HEK293 (cell line): ENCODE measurements around the gene COL6A2.

ENCODE experiments used
- CTCF ChIA-PET: fragments of 350-600 bp; formaldehyde crosslinking; extraction: SDS; loops from one replicate; lab custom pipeline; 2021; ENCODE audit warnings: antibody characterized with exemption; lab: Yijun Ruan, JAX
- POLR2A ChIA-PET: fragments of 300-600 bp; formaldehyde crosslinking; extraction: SDS; loops from one replicate; lab custom pipeline; 2020; ENCODE audit warnings: antibody characterized with exemption, inconsistent platforms; lab: Yijun Ruan, JAX
- H3K27ac ChIP-seq: fragments of 200-500 bp; sonication (Bioruptor generic); 2 replicates; pipeline ENCODE4 v1.5.1; 2014; ENCODE audit warnings: low read depth, low read length, control low read depth, inconsistent platforms; ENCODE audit errors: extremely low read depth
- H3K36me3 ChIP-seq, 2 experiments: fragments of 200-500 bp in 1 of 2; sonication (Bioruptor generic) in 1 of 2; 1 replicate in 1 of 2; 2 replicates in 1 of 2; pipeline ENCODE4 v1.5.1; 2014 to 2017; ENCODE audit warnings: inconsistent platforms in 2 of 2, low read length in 2 of 2; ENCODE audit not compliant: control insufficient read depth in 2 of 2, insufficient read depth in 1 of 2
- H3K4me1 ChIP-seq: fragments of 200-500 bp; sonication (Bioruptor generic); 2 replicates; pipeline ENCODE4 v1.5.1; 2014; ENCODE audit warnings: mild to moderate bottlenecking, low read length, inconsistent platforms; ENCODE audit not compliant: control insufficient read depth, insufficient read depth
- H3K4me3 ChIP-seq: 2 replicates; pipeline ENCODE4 v1.5.1; 2011; ENCODE audit warnings: low read depth, mild to moderate bottlenecking, control low read depth, low read length, moderate library complexity
- H3K9me3 ChIP-seq: fragments of 200-500 bp; sonication (Bioruptor generic); 2 replicates; pipeline ENCODE4 v1.5.1; 2014; ENCODE audit warnings: low read depth, low read length, inconsistent platforms; ENCODE audit not compliant: control insufficient read depth, insufficient read depth
- EGR2 ChIP-seq: fragments of 450-650 bp; formaldehyde crosslinking; IDR thresholded peaks from 2 replicates; pipeline ENCODE4 v1.5.1; 2016; ENCODE audit warnings: low read depth, missing biosample characterization, missing genetic modification characterization
- KLF1 ChIP-seq: fragments of 450-650 bp; formaldehyde crosslinking; IDR thresholded peaks from 2 replicates; pipeline ENCODE4 v1.5.1; 2016; ENCODE audit warnings: missing biosample characterization, missing genetic modification characterization
- KLF8 ChIP-seq: fragments of 450-650 bp; formaldehyde crosslinking; IDR thresholded peaks from 2 replicates; pipeline ENCODE4 v1.5.1; 2016; ENCODE audit warnings: missing biosample characterization, missing genetic modification characterization
- SP2 ChIP-seq: fragments of 450-650 bp; formaldehyde crosslinking; IDR thresholded peaks from 2 replicates; pipeline ENCODE4 v1.5.1; 2016; ENCODE audit warnings: missing biosample characterization, missing genetic modification characterization
- YY2 ChIP-seq: fragments of 450-650 bp; formaldehyde crosslinking; IDR thresholded peaks from 2 replicates; pipeline ENCODE4 v1.5.1; 2016; ENCODE audit warnings: missing biosample characterization, missing genetic modification characterization
- ZBTB21 ChIP-seq: fragments of 450-650 bp; formaldehyde crosslinking; IDR thresholded peaks from 2 replicates; pipeline ENCODE4 v1.5.1; 2017; ENCODE audit warnings: missing biosample characterization, missing genetic modification characterization
- ZBTB7A ChIP-seq: fragments of 450-650 bp; formaldehyde crosslinking; IDR thresholded peaks from 2 replicates; pipeline ENCODE4 v1.5.1; 2016; ENCODE audit warnings: low read depth, missing biosample characterization, missing genetic modification characterization
- ZFHX2 ChIP-seq: fragments of 450-650 bp; formaldehyde crosslinking; conservative IDR thresholded peaks from 2 replicates; pipeline ENCODE4 v1.5.1; 2016; ENCODE audit warnings: missing biosample characterization, missing genetic modification characterization
- ZIC2 ChIP-seq: fragments of 450-650 bp; formaldehyde crosslinking; IDR thresholded peaks from 2 replicates; pipeline ENCODE4 v1.5.1; 2016; ENCODE audit warnings: missing biosample characterization, missing genetic modification characterization
- ZNF629 ChIP-seq: fragments of 450-650 bp; formaldehyde crosslinking; IDR thresholded peaks from 2 replicates; pipeline ENCODE4 v1.5.1; 2017; ENCODE audit warnings: missing biosample characterization, missing genetic modification characterization
- ZNF785 ChIP-seq: fragments of 450-650 bp; formaldehyde crosslinking; IDR thresholded peaks from 2 replicates; pipeline ENCODE4 v1.5.1; 2016; ENCODE audit warnings: missing biosample characterization, missing genetic modification characterization
- ZNF792 ChIP-seq: fragments of 450-650 bp; formaldehyde crosslinking; IDR thresholded peaks from 2 replicates; pipeline ENCODE4 v1.5.1; 2016; ENCODE audit warnings: missing biosample characterization, missing genetic modification characterization
- TF ChIP-seq, protein P1 (sequence below): fragments of 450-650 bp; formaldehyde crosslinking; IDR thresholded peaks from 2 replicates; pipeline ENCODE4 v1.5.1; 2017; ENCODE audit warnings: missing biosample characterization, missing genetic modification characterization
- TF ChIP-seq, protein P2 (sequence below): fragments of 450-650 bp; formaldehyde crosslinking; IDR thresholded peaks from 2 replicates; pipeline ENCODE4 v1.5.1; 2016; ENCODE audit warnings: missing biosample characterization, missing genetic modification characterization
- TF ChIP-seq, protein P3 (sequence below): fragments of 450-650 bp; formaldehyde crosslinking; IDR thresholded peaks from 2 replicates; pipeline ENCODE4 v1.5.1; 2016; ENCODE audit warnings: missing biosample characterization, missing genetic modification characterization

The COL6A2 gene

DNA sequence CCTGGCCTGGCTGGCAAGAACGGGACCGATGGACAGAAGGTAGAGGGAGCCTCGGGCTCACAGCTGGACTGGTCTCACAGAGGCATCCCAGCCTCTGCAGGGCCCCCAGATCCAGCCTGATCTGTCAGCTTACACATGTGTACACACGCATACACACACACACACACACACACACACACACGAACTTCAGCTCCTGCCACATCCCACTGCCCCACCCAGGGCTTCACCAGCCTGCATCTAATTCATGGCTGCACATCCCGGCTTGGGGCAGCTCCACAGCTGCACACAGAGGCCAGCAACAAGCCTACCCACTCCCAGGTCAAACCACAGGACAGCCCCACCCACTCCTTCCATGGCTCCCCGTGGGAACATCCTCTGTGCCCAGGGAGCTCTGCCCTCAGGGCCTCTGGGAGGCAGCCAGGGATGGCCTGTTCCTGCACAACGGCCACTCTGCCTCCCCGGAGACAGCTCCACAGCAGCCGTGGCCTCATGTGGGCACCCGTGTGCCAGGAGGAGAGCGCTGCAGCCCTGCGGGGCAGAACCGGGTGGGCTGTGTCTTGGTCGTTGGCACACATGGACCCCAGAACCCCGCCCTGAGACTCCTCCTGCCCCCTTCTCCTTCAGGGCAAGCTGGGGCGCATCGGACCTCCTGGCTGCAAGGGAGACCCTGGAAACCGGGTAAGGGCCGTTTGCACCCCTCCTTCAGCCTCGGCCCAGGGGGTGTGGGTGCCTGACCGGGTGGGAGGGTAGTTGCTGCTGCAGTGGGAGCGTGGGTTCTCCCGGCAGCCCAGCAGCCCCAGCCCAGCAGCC, 19.1 kb downstream of the COL6A2 start:
- Histone ChIP-seq H3K27ac (no peak overlapping the region), H3K4me3 (no peak overlapping the region)
- CTCF ChIA-PET, result no interaction called here
- TF ChIP-seq KLF1 (tag by site-specific recombination) (peak; percentile 71), ZNF629 (no peak), ZBTB7A (peak; percentile 26; the same call in 1 of the 2 replicates), EGR2 (peak; percentile 89), ZFHX2 (peak; percentile 82), ZNF792 (tag by site-specific recombination) (no peak), KLF8 (peak; percentile 49; the same call in 1 of the 2 replicates), YY2 (no peak), ZNF785 (no peak), ZIC2 (peak; percentile 52)
- TF ChIP-seq, protein P1, sequence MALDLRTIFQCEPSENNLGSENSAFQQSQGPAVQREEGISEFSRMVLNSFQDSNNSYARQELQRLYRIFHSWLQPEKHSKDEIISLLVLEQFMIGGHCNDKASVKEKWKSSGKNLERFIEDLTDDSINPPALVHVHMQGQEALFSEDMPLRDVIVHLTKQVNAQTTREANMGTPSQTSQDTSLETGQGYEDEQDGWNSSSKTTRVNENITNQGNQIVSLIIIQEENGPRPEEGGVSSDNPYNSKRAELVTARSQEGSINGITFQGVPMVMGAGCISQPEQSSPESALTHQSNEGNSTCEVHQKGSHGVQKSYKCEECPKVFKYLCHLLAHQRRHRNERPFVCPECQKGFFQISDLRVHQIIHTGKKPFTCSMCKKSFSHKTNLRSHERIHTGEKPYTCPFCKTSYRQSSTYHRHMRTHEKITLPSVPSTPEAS (tag by site-specific recombination), result peak; percentile 76
- TF ChIP-seq, protein P2, sequence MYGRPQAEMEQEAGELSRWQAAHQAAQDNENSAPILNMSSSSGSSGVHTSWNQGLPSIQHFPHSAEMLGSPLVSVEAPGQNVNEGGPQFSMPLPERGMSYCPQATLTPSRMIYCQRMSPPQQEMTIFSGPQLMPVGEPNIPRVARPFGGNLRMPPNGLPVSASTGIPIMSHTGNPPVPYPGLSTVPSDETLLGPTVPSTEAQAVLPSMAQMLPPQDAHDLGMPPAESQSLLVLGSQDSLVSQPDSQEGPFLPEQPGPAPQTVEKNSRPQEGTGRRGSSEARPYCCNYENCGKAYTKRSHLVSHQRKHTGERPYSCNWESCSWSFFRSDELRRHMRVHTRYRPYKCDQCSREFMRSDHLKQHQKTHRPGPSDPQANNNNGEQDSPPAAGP (tag by site-specific recombination), result peak; percentile 59; the same call in 1 of the 2 replicates
- TF ChIP-seq, all 188 proteins: peak for 8
- Histone ChIP-seq H3K9me3 (no peaks in the 10 kb centered on the region), H3K4me1 (no peaks in the 10 kb centered on the region), H3K36me3 (peaks cover 0 to 85% of the 10 kb centered on the region in 2 experiments)
- POLR2A ChIA-PET, result no interaction called here

DNA sequence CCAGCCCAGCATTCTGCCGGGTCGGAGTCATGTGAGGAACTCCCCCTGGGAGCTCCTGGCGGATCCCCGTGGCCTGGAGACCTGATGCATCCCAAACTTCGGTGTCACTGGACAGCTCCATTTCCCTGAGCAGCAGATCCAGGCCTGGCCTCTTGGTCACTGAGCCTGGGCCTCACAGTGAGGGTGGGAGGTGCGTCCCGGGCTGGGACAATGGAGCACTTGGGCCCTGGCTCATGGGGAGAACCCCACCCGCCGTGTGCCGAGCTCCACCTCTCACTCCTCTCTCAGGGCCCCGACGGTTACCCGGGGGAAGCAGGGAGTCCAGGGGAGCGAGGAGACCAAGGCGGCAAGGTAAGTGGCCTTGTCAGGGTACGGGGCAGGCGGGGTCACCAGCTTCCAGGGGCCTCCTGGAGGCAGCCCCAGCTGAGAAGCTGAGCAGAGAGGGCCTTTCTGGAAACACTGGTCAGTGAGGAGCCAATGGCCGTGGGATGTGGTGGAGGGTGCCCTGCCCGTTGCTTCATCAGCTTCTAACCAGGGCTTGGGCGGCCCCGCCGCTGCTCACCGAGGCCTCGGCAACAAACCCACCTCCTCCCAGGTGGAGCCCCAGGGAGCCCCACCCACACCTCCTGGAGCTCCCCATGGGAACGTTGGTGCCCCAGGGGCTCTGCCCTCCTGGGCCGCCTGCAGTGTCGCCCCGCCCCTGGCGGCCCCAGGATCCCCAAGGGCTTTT, 19.8 kb downstream of the COL6A2 start:
- Histone ChIP-seq H3K36me3 (peaks cover 0 to 83% of the 10 kb centered on the region in 2 experiments), H3K9me3 (no peaks in the 10 kb centered on the region), H3K4me3 (no peak overlapping the region), H3K27ac (no peak overlapping the region), H3K4me1 (no peaks in the 10 kb centered on the region)
- POLR2A ChIA-PET, result no interaction called here
- TF ChIP-seq ZIC2 (peak; percentile 63), KLF8 (peak; percentile 28; the same call in 1 of the 2 replicates), KLF1 (tag by site-specific recombination) (peak; percentile 48), ZBTB21 (tag by site-specific recombination) (no peak), SP2 (0 out of 2 replicates have a peak, but pooled peaks have one; percentile 9)
- TF ChIP-seq, protein P3, sequence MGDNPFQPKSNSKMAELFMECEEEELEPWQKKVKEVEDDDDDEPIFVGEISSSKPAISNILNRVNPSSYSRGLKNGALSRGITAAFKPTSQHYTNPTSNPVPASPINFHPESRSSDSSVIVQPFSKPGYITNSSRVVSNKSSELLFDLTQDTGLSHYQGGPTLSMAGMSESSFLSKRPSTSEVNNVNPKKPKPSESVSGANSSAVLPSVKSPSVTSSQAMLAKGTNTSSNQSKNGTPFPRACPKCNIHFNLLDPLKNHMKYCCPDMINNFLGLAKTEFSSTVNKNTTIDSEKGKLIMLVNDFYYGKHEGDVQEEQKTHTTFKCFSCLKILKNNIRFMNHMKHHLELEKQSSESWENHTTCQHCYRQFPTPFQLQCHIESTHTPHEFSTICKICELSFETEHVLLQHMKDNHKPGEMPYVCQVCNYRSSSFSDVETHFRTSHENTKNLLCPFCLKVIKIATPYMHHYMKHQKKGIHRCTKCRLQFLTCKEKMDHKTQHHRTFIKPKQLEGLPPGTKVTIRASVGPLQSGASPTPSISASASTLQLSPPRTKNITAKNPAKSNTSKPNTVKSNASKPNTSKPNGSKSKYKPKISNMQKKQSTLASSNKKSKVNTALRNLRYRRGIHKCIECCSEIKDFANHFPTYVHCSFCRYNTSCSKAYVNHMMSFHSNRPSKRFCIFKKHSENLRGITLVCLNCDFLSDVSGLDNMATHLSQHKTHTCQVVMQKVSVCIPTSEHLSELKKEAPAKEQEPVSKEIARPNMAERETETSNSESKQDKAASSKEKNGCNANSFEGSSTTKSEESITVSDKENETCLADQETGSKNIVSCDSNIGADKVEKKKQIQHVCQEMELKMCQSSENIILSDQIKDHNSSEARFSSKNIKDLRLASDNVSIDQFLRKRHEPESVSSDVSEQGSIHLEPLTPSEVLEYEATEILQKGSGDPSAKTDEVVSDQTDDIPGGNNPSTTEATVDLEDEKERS (tag by site-specific recombination), result no peak
- CTCF ChIA-PET, result interaction anchor here (1.5 kb wide), 1 partner anchor 145 kb away, joined by 3 read pairs; no protein-coding TSS in a partner anchor
